ENCODE results near the gene UTS2B. TPM values are rescaled to one million over a fixed set of nuclear protein-coding genes. Genes with fewer than 3 reads are reported as not detected.

Gene UTS2B
- total and polyA plus RNA-seq, 9 donors: 0.60 to 1.0 (median 0.92) TPM

GRCh38 chr3:191260431-191261303, 69.7 kb downstream of the UTS2B start:
- 89 to 93% (median 90%) methylated on average over 11 of the region's 11 CpGs for WGBS, 3 donors
- DNase-seq: no peak
- no peaks in the 10 kb centered on the region for H3K27me3 ChIP-seq
- TF ChIP-seq, protein P1, sequence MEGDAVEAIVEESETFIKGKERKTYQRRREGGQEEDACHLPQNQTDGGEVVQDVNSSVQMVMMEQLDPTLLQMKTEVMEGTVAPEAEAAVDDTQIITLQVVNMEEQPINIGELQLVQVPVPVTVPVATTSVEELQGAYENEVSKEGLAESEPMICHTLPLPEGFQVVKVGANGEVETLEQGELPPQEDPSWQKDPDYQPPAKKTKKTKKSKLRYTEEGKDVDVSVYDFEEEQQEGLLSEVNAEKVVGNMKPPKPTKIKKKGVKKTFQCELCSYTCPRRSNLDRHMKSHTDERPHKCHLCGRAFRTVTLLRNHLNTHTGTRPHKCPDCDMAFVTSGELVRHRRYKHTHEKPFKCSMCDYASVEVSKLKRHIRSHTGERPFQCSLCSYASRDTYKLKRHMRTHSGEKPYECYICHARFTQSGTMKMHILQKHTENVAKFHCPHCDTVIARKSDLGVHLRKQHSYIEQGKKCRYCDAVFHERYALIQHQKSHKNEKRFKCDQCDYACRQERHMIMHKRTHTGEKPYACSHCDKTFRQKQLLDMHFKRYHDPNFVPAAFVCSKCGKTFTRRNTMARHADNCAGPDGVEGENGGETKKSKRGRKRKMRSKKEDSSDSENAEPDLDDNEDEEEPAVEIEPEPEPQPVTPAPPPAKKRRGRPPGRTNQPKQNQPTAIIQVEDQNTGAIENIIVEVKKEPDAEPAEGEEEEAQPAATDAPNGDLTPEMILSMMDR (IDR thresholded peaks at IDR 0.05): no peak
- H3K4me1 ChIP-seq (ENCODE audit: insufficient read depth): no peaks in the 10 kb centered on the region
- H3K27ac ChIP-seq: no peak overlapping the region
- H3K9me3 ChIP-seq: no peaks in the 10 kb centered on the region
- no peaks in the 10 kb centered on the region for H3K36me3 ChIP-seq
- intact Hi-C loops (cut with DNase I): no loop called here
- no peak overlapping the region for H3K4me3 ChIP-seq

DNA sequence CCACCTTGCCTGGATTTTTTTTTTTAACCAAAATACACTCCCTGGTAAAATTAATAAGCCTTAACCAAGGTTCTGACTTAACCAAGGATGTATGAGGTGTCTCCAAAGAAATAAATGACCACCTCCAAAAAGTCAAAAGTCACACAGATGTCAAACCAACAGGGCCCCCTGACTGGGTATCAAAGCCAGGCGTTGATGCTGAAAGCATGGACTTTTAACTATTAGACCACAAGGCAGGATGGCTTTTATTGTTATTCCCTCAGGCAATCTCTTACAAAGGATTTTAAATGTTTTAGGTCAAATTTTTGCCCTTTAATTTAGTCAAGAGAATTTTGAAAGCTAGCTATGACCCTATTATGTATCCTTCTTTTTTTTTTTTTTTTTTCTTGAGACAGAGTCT, 70.8 kb downstream of the UTS2B start:
- 0 to 79% (median 76%) methylated on average over 1 of the region's 1 CpG for WGBS, 3 donors

DNA sequence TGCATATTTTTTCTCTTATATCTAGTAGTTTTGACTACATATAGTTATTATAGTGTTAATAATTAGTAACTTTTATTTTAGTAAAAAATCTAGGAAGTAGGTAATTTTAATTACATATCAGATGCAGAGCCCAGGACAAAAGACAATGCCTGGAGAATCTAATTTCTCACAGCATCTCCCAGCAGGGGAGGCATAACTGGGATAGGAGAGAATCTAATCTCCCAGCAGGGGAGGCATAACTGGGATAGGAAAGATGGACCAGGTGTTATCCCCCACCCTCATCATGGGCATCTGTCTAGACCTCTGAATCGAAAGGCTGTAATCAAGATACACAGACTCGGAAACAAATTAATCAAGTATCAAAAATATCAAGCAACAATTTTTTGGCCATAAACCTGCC, 73.0 kb downstream of the UTS2B start:
- intact Hi-C loops (cut with DNase I): no loop called here
- TF ChIP-seq POLR2A (IDR thresholded peaks at IDR 0.05) (no peak), EP300 (IDR thresholded peaks at IDR 0.05) (no peak)
- TF ChIP-seq, protein P1 (IDR thresholded peaks at IDR 0.05): no peak
- Histone ChIP-seq H3K4me3 (no peak overlapping the region), H3K36me3 (no peaks in the 10 kb centered on the region), H3K4me1 (ENCODE audit: insufficient read depth) (no peaks in the 10 kb centered on the region), H3K27ac (no peak overlapping the region), H3K27me3 (no peaks in the 10 kb centered on the region), H3K9me3 (no peaks in the 10 kb centered on the region)
- no peak for DNase-seq
- 96 to 99% (median 97%) methylated on average over 2 of the region's 2 CpGs for WGBS, 3 donors

More for the DNA sequence above, 70.8 kb downstream of the UTS2B start:
- intact Hi-C loops (cut with DNase I): no loop called here
- Histone ChIP-seq H3K36me3 (no peaks in the 10 kb centered on the region), H3K9me3 (no peaks in the 10 kb centered on the region), H3K4me3 (no peak overlapping the region), H3K27me3 (no peaks in the 10 kb centered on the region), H3K4me1 (ENCODE audit: insufficient read depth) (no peaks in the 10 kb centered on the region), H3K27ac (no peak overlapping the region)
- TF ChIP-seq, protein P1 (IDR thresholded peaks at IDR 0.05): no peak
- TF ChIP-seq EP300 (IDR thresholded peaks at IDR 0.05) (no peak), POLR2A (IDR thresholded peaks at IDR 0.05) (no peak)
- no peak for DNase-seq

GRCh38 chr3:191256405-191256804, 73.9 kb downstream of the UTS2B start:
- Histone ChIP-seq H3K4me1 (ENCODE audit: insufficient read depth) (no peaks in the 10 kb centered on the region), H3K27me3 (no peaks in the 10 kb centered on the region), H3K36me3 (no peaks in the 10 kb centered on the region), H3K27ac (no peak overlapping the region), H3K4me3 (no peak overlapping the region), H3K9me3 (no peaks in the 10 kb centered on the region)
- no peak for TF ChIP-seq POLR2A (IDR thresholded peaks at IDR 0.05)
- DNase-seq: no peak
- intact Hi-C loops (cut with DNase I): no loop called here

- Histone ChIP-seq H3K27me3 (no peaks in the 10 kb centered on the region), H3K9me3 (no peaks in the 10 kb centered on the region), H3K27ac (no peak overlapping the region), H3K36me3 (no peaks in the 10 kb centered on the region), H3K4me3 (no peak overlapping the region), H3K4me1 (ENCODE audit: insufficient read depth) (no peaks in the 10 kb centered on the region)
- intact Hi-C loops (cut with DNase I): no loop called here
- 70 to 97% (median 91%) methylated on average over 5 of the region's 5 CpGs for WGBS, 3 donors
- TF ChIP-seq, protein P1 (IDR thresholded peaks at IDR 0.05): no peak
- TF ChIP-seq POLR2A (IDR thresholded peaks at IDR 0.05) (no peak), EP300 (IDR thresholded peaks at IDR 0.05) (no peak)
- no peak for DNase-seq
These were observed 75.2 kb downstream of the UTS2B start for GRCh38 chr3:191255156-191255555.

All from ovary (tissue), 9 donors.